Measurements from ENCODE around the gene NPPA.

Gene NPPA

DNA sequence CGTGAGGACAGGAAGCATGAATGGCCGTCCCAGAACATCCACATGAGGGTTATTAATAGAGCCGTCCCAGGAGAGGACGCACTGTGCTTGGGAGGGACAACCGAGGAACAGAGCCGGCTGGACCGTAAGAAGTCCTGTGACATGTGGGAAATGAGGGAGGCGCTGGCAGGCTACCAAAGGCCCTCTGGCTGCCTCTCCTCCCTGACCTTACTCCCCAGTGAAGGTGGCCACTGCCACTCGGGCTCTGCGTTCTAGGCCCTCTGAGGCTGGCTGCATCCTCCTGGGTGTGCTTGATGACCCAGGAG is 26.6 kb upstream of the NPPA start:
- no peak for DNase-seq (ENCODE audit: low read depth)

DNA sequence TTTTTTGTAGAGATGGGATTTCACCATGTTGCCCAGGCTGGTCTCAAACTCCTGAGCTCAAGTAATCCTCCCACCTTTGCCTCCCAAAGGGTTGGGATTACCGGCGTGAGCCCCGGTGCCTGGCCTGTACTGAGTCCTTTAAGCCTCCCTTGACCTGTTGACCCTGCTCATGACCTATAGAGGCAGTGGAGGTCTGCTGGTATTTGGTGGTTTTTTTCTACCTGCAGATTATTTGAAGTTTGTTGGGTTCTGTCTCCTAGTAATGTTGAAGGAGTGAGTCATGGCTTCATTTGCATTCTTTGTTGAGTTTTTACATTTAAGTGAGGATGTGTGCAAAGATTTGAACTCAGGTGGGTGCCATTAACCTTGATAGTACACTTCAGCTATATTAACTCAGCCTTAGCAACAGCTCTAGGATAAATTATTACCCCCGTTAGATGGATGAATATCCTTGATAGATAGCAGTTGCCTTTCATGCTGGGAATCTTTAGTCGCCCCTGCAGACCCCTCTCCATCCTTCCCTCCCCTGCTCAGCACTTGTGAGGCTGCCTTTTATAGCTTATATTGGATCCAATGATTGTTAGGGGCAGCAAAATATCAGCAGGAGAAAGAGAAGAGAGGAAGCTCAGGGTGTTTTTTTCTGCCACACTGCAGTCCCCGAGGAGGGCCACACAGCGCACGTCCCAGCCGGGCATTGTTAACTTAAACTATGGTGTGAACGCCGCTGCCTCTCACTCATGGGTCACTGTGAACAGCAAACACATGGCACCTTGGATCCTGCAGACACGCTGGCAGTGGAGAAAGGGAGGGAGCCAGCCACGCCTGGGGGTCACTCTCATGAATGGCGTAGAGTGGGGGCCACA is 26.0 kb upstream of the NPPA start:
- DNase-seq (ENCODE audit: low read depth) = no peak

DNA sequence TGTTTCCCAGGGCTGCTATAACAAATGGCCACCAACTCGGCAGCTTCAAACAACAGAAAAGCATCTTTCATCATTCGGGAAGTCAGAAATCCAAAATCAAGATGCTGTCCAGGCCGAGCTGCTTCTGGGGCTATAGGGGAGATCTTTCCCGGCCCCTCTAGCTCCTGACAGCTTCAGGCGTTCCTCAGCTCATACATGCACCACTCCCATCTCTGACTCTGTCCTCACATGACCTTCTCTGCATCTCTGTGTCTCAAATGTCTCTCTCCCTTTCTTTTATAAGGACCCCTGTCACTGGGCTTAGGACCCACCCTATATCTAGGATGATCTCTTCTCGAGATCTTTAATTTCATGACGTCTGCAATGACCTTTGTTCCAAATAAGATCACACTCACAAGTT is 25.0 kb upstream of the NPPA start:
- no peak for DNase-seq (ENCODE audit: low read depth)

DNA sequence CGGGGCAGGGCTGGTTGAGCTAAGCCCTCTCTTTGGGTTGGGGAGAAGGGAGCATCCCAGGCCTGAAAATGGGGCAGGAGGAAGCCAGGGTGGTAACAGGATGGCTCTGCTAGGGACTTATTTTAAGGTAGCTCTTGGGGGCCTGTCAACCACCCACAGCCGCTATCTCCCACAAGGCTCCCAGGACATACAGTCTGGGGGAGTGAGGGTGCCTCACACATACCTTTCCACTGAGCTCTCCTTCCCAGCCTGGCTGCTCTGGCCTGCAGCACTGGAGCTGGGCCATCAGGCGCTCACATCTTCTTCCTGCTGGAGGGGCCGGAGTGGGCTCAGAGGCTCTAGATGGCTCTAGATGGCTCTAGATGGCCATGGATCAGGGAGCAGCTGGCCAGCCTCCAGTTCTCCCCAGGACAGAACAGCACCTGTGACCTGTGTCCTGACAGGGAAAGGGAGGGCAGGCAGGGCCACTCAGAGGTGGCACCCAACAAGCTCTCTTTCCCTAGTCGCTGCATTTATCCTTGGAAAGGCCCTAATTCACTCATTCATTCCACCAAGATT is 22.1 kb upstream of the NPPA start:
- no peak for DNase-seq (ENCODE audit: low read depth)

DNA sequence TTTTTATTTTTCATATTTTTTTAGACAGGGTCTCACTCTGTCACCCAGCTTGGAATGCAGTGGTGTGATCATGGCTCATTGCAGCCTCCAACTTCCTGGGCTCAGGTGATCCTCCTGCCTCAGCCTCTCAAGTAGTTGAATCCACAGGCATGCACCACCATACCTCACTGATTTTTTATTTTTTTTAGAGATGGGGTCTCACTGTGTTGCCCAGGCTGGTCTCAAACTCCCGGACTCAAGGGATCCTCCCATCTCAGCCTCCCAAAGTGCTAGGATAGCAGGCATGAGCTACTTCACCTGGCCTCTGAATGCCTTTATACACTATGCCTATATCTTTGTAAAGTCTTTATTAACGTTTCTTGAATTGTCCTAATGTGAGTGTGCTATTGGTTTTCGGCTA is 21.5 kb upstream of the NPPA start:
- no peak for DNase-seq (ENCODE audit: low read depth)

DNA sequence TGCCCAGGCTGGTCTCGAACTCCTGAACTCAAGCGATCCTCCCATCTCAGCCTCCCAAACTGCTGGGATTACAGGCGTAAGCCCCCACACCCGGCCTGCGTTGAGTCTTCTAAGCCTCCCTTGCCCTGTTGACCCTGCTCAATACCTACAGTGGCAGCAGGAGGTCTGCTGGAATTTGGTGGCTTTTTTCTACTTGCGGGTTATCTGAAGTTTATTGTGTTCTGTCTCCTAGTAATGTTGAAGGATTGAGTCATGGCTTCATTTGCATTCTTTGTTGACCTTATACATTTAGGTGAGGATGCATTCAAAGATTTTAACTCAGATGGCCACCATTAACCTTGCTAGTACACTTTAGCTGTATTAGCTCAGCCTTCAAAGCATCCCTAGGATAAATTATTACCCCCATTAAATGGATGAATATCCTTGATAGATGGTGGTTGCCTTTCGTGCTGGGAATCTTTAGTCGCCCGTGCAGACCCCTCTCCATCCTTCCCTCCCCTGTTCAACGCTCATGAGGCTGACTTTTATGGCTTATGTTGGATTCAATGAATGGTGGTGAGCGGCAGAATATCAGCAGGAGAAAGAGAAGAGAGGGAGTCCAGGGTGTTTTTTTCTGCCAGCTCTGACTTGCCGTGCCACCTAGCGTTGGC is 20.9 kb upstream of the NPPA start:
- DNase-seq (ENCODE audit: low read depth) = no peak

DNA sequence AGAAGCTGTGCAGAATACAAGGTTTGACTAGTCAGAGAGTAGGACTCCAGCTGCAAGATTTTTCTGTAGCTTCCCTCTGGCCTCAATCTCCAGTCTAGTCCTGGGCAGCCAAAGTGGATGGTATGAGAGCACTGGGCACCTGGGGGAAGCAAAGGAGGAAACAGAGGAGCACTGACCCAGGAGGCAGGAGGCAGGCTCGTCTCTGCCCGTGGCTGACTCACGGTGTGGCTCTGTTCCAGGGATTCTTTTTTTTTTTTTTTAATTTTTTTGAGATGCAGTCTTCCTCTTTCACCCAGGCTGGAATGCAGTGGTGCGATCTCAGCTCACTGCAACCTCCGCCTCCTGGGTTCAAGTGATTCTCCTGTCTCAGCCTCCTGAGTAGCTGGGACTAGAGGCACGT is 15.3 kb upstream of the NPPA start:
- DNase-seq (ENCODE audit: low read depth) = no peak

DNA sequence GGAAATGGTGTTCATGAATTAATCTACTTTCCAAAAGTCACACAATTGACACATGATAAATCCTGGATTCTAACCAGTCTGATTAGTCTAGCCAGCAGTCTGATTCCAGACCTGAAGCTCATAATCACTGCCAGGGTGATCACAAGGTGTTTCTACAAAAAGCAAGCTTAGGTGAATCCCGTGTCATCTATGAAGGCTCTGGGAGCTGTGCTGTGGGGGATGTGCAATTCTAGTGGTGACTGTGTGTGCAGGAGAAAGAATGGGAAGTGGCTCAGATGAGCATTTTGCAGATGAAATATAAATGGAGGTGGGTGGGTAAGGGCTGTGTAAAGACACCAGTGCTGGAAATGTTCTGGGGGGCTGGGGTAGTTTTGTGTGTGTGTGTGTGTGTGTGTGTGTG is 13.0 kb upstream of the NPPA start:
- no peak for DNase-seq (ENCODE audit: low read depth)

DNA sequence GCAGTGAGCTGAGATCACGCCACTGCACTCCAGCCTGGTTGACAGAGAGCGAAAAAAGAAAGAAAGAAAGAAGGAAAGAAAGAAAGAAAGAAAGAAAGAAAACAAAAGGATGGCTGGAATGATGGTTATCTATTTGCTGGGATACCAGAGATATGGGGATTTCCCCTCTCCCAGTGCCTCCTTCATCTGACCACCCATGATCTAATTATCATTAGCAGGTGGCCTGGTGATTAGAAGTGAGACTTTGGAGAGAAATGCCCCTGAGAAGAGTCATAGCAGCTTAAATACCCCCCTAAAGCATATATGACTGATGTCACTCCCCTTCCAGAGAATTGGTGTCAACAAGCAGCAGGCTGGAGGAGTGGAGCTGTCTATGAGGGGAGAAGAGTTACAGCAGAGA is 12.5 kb upstream of the NPPA start:
- no peak for DNase-seq (ENCODE audit: low read depth)

DNA sequence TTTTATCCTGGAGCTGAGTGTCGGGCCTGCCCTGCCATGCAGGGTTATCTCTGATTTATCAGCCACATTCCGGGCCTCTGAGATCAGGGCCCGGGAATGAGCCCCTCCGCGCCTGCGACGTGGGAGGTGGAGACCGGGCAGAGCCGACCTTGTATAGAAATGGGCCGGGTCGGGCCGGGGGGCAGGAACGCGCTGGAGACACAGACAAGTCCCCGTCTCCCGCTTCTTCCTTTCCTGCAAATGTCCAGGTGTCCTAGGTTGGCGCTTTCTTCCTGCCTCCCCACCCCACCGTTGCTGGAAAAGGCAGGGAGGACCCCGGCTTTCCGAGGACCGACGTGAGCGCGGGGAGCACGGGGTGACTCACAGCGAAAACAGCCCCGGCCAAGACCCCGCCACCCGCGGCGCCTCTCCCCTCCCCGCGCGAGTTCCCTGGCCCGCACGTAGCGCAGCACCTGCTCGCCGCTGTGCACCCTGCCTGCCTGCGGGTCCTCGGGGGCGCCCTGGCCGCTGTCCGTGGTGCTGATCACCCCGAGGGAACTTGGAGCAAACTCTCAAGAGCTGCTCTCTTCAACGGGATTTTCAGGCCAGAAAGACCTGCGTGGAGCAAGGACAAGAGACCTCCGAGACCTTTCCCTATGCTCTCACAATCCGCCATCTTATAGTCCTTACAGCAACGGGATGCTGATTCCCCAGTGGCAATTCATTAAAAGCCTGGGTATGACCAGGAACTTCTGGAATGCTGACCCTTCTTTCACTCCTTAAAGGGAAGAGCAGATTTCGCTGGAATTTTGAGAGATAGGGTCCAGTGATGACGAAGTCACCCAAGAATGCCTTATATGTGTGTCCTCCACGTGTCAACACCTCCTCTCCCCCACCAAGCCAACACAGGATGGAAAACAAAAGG is 11.6 kb upstream of the NPPA start:
- peak; percentile 61 for DNase-seq (ENCODE audit: low read depth)

DNA sequence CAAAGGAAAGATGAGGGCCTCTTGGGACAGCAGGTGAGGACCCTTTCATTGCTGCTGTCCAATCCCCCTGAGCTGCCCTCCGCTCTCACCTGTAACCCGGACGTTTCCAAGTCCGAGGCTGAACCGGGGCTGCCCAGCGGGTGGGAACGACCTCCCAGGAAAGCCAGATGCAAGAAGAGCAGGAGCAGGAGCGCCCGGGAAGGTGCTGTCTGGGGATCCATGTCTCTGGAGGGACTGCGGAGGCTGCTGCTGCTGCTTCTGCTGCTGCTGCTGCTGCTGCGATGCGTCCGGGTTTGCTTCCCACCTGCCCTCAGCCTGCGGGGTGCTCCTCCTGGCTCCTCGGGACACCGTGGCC is 11.0 kb upstream of the NPPA start, which contains the start of gene NPPB:
TSS of gene NPPB (minus strand) at position 333 of the 355 bp plus-strand sequence. CDS start at position 221, 112 bp downstream.
- DNase-seq (ENCODE audit: low read depth) = no peak

DNA sequence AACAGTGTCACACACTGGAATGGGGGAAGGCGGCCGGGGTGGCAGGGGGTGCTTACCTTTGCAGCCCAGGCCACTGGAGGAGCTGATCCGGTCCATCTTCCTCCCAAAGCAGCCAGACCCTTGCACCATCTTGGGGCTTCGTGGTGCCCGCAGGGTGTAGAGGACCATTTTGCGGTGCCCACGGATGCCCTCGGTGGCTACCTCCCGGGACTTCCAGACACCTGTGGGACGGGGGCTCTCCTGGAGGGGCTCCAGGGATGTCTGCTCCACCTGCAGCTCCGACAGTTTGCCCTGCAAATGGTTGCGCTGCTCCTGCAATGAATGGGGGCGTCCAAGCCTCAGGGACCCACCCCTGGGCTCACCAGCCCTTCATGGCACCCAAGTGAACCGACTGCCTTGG is 10.6 kb upstream of the NPPA start:
- DNase-seq (ENCODE audit: low read depth) = no peak

DNA sequence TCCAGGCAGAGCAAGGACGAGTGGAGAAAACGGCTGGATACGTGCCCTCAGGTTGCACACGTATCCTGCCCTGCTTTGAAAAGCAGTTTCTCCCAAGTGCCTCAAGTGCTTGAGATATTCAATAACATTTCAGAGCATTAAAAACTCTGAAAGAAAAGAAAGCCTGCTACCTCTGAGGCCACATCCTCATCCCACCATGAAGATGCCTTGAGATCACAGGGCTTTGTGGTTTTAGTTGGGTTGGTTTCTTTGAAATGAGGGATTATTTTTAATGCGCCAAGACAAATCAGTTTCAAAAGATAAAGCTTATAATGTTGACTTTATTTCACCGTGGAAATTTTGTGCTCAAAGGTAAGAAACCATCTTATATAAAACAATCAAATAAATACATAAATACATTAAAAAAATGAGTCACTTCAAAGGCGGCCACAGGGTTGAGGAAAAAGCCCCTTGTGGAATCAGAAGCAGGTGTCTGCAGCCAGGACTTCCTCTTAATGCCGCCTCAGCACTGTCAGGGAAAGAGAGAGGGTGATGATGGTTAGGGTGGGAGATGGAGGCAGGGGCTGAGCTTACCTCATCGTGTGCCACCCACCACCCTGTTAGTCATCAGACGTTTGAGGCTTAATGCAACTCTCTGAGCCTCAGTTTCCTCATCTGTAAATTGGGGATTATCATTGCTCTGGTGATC is 9.7 kb upstream of the NPPA start:
- DNase-seq (ENCODE audit: low read depth) = no peak

DNA sequence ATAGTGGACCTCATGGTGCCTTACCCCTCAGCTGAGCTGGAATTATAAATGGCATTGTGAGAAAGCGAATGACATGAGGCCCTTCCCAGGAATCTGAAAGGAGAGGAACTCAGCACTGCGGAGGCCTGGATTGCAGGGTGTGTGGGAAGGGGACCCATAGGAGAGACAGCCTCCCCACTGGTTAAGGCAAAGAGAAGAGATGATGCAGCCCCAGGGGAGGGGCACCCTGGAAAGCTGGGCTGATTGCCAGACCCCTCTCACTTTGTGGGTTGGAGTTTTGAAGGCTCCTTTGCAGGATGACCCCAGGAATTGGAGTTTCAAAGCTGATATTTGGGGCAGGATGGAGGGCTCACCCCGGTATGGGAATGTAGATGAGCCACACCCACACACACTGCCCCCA is 9.1 kb upstream of the NPPA start:
- no peak for DNase-seq (ENCODE audit: low read depth)

DNA sequence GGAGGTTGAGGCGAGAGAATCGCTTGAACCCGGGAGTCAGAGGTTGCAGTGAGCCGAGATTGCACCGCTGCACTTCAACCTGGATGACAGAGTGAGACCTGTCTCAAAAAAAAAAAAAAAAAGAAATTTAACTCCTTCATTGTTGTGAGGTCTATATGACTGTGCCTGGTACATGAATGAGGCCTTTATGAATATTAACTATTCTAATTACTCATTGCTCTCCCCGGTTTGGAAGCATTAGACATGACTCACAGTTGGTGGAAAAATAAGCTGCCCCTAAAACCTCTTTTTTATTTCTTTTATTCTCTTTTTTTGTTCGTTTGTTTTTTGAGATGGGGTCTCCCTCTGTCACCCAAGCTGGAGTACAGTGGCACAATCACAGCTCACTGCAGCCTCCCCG is 7.8 kb upstream of the NPPA start:
- DNase-seq (ENCODE audit: low read depth) = no peak

DNA sequence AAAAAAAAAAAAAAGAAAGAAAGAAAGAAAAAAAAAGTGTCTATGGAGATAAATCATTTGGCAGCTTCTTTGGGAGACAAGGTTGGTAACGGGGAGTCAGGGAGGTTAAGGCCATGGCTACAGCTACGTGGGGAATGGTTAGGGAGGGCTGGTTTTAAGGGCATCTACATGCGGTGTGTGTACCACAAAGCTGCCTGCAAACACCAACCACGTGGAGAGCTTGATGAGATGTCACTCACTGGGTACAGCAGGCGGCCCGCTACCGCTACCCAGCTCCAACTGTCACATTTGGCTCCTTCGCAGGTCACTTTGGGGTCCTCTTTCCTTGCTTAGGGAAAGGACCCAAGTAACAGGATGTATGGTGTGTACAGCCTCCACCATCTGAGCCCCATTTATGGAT is 6.9 kb upstream of the NPPA start:
- no peak for DNase-seq (ENCODE audit: low read depth)

DNA sequence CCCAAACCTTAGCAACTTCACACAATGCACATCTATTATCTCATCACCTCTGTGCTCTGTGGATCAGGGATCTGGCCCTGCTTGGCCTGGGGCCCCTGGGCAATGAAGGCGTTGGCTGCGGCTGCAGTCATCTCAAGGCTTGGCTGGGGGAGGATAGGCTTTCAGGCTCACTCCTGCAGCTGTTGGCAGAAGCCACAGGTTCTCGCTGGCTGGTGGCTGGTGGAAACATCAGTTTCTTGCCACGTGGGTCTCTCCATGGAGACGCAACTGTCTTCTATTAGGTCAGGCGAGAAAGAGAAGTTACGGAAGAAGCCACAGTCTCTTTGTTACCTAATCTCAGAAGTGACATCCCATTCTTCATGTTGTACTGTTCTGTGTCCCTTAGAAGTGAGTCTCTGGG is 3.6 kb upstream of the NPPA start:
- DNase-seq (ENCODE audit: low read depth) = no peak

DNA sequence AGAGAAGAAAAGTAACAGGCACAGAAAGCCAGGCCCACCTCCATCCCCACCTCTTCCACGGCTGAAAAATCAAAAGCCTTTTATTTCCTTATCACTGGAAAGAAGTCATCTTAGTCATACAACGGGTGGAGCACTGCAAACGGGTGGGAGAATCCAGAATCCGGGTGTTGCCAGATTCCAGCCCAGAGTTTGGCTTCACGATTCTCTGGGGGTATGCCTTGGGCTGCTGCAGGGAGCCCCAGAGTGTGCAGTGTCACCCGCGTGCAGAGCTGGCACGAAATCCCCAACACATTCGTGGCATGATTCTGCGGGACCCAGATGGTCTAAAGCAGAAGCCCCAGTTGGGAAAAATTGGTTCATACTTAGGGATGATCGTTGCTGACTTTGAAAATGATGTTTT is 2.6 kb upstream of the NPPA start:
- DNase-seq (ENCODE audit: low read depth) = no peak

DNA sequence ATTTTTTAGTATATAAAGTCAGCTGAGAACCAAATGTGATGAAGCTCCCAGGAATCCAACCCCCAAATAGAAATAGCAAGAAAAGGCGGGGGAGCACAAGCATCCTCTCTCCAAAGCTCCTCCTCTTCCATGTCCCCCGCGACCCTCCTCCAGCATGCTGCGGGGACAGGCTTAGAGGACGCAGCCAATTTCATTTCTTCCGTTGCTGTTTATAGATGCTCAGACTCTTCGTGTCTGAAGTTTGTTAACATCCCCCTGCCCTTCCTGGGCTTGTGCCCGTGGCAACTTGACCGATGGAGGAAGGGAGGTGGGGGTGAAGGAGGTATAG is 754 bp upstream of the NPPA start:
- no peak for DNase-seq (ENCODE audit: low read depth)

DNA sequence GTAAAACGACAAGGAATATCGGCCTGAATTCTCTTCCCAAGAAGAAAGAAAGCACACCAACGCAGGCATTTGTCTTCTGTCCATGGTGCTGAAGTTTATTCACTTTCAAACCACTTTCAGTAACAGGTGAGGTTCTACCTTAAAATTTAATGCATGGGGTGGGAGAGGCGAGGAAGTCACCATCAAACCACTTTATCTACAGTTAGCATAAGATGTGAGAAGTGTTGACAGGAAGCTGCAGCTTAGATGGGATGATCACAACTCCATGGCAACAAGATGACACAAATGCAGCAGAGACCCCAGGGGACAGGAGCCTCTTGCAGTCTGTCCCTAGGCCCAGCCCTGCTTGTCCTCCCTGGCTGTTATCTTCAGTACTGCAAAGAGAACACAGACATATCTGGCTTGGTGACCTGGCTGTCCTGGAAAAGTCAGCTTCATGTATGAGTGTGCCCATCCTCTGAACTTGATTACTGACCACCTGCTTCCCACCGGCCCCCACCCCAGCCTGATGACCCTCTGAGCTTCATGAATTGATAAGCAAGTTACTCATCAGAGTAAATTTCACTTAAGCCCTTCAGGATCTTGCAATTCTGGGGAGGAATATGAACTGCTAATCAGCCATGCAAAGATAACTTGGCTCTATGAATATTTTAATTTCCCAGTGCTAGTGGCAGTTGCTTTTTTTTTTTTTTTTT is 1.8 kb downstream of the NPPA start:
- no peak for DNase-seq (ENCODE audit: low read depth)

DNA sequence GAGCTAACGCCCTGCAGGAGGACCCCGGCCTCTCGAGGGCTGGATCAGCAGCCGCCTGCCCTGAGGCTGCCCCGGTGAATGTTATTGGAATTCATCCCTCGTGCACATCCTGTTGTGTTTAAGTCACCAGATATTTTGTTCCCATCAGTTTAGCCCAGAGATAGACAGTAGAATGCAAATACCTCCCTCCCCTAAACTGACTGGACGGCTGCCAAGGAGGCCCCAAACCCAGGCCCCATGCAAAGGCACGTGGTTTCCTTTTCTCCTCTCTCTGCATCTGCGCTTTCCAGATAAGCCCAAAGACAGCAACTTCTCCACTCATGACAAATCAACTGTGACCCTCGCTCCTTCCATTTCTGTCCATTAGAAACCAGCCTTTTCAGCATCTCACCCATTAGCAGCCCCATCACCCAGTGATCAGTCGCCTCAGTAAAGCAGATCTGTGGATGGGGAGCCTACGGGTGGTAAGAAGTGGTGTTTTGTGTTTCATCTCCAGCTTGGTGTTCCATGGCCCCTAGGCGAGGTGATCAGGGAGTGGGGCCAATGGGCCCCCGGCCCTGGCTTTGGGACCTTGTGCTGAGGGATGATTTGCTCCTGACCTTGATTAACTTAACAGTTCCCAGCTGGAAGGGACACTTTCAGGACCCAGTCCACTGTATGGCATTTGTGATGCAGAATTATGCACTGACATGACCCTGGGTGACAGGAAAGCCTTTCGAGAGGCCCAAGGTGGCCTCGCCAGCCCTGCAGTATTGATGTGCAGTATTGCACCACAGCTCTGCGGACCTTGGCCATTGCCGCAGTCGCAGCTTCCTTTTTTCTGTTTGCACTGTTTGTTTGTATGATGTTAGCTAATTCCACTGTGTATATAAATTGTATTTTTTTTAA is 5.2 kb downstream of the NPPA start:
- DNase-seq (ENCODE audit: low read depth) = no peak
